OCI-LY1 (cell line): ENCODE data around the gene MFF.

Experiments
- H2AFZ ChIP-seq: fragments of 200-600 bp; sonication (generic), shearing (Covaris generic); 2 replicates; pipeline ENCODE4 v1.6.0; 2014; ENCODE audit warnings: antibody characterized with exemption, mild to moderate bottlenecking, low read length
- H3F3A ChIP-seq: fragments of 200-600 bp; sonication (generic), shearing (Covaris generic); 2 replicates; pipeline ENCODE4 v1.6.0; 2014; ENCODE audit warnings: mild to moderate bottlenecking, antibody characterized with exemption, low read length, moderate library complexity; ENCODE audit not compliant: insufficient read depth
- H3K27ac ChIP-seq: fragments of 200-600 bp; sonication (generic); 2 replicates; pipeline ENCODE4 v1.5.1; 2014; ENCODE audit warnings: low read length, mixed run types, mild to moderate bottlenecking, low read depth; ENCODE audit not compliant: poor library complexity, severe bottlenecking
- H3K27me3 ChIP-seq: fragments of 200-600 bp; sonication (generic); 2 replicates; pipeline ENCODE4 v1.6.0; 2014; ENCODE audit warnings: antibody characterized with exemption, mild to moderate bottlenecking, low read length, moderate library complexity; ENCODE audit not compliant: insufficient read depth
- H3K36me3 ChIP-seq: fragments of 200-600 bp; sonication (generic); 2 replicates; pipeline ENCODE4 v1.6.1; 2014; ENCODE audit warnings: mild to moderate bottlenecking, antibody characterized with exemption, low read length, moderate library complexity, mixed read lengths; ENCODE audit not compliant: insufficient read depth
- H3K4me1 ChIP-seq: fragments of 200-600 bp; sonication (generic); 2 replicates; pipeline ENCODE4 v1.5.1; 2014; ENCODE audit warnings: mild to moderate bottlenecking, low read length, moderate library complexity; ENCODE audit not compliant: insufficient read depth, severe bottlenecking
- H3K4me2 ChIP-seq: fragments of 200-600 bp; sonication (generic), shearing (Covaris generic); 2 replicates; pipeline ENCODE4 v1.6.1; 2014; ENCODE audit warnings: low read length
- H3K4me3 ChIP-seq: fragments of 200-600 bp; sonication (generic); 2 replicates; pipeline ENCODE4 v1.5.1; 2014; ENCODE audit warnings: low read length, low read depth, mild to moderate bottlenecking, mixed read lengths; ENCODE audit not compliant: poor library complexity, severe bottlenecking
- H3K79me2 ChIP-seq: fragments of 200-600 bp; shearing (Covaris generic); 2 replicates; pipeline ENCODE4 v1.6.1; 2016; ENCODE audit warnings: mixed run types, low read length, mixed read lengths; ENCODE audit not compliant: insufficient read depth
- H3K9ac ChIP-seq: fragments of 200-600 bp; sonication (generic), shearing (Covaris generic); 2 replicates; pipeline ENCODE4 v1.6.1; 2014; ENCODE audit warnings: mild to moderate bottlenecking, low read length, mixed read lengths
- H3K9me2 ChIP-seq: fragments of 200-600 bp; sonication (generic), shearing (Covaris generic); 2 replicates; pipeline ENCODE4 v1.6.1; 2014; ENCODE audit warnings: low read depth, mild to moderate bottlenecking, low read length, mixed read lengths
- H3K9me3 ChIP-seq: fragments of 200-600 bp; shearing (Covaris generic); 2 replicates; pipeline ENCODE4 v1.6.1; 2014; ENCODE audit warnings: low read length, mixed read lengths
- H4K20me1 ChIP-seq: fragments of 200-600 bp; sonication (generic), shearing (Covaris generic); 2 replicates; pipeline ENCODE4 v1.6.0; 2016; ENCODE audit warnings: mild to moderate bottlenecking, low read length; ENCODE audit not compliant: insufficient read depth
- EZH2 ChIP-seq: fragments of 200-600 bp; sonication (generic), shearing (Covaris generic); IDR thresholded peaks from 2 replicates; pipeline ENCODE4 v1.8.0; 2017; ENCODE audit warnings: borderline replicate concordance, mixed run types, mild to moderate bottlenecking, antibody characterized with exemption, low read length, moderate library complexity, mixed read lengths
- TF ChIP-seq, protein P1 (sequence below): fragments of 200-600 bp; sonication (generic), shearing (Covaris generic); IDR thresholded peaks from 2 replicates; pipeline ENCODE4 v1.5.1; 2017; ENCODE audit warnings: mild to moderate bottlenecking, antibody characterized with exemption, low read length, moderate library complexity, mixed read lengths

The MFF gene

DNA sequence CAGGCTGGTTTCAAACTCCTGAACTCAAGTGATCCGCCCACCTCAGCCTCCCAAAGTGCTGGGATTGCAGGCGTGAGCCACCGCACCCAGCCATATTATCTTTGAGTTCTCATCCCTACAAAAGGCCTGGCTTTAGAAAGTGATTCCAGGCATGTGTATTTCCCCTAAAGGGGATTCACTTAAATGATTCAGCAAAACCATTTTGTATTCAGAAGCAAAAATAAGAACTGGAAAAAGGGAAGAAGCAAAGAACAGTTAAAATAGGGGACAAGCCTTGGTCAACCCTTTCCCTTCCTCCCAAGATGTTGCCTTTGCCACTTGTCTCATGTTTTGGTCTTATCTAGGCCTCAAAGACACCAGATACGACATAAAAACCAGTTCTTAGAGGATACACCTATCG is 43.5 kb downstream of the MFF start:
- Histone ChIP-seq H3K9me3 (no peaks in the 10 kb centered on the region), H3K4me3 (no peak overlapping the region), H3K27me3 (no peaks in the 10 kb centered on the region), H3K36me3 (no peaks in the 10 kb centered on the region), H4K20me1 (no peaks in the 10 kb centered on the region), H3K9me2 (no peaks in the 10 kb centered on the region), H3K79me2 (no peaks in the 10 kb centered on the region), H3F3A (no peaks in the 10 kb centered on the region), H3K4me2 (no peak overlapping the region), H3K9ac (no peak overlapping the region), H2AFZ (no peak overlapping the region), H3K4me1 (no peaks in the 10 kb centered on the region), H3K27ac (no peak overlapping the region)
- no peak for TF ChIP-seq EZH2
- TF ChIP-seq, protein P1, sequence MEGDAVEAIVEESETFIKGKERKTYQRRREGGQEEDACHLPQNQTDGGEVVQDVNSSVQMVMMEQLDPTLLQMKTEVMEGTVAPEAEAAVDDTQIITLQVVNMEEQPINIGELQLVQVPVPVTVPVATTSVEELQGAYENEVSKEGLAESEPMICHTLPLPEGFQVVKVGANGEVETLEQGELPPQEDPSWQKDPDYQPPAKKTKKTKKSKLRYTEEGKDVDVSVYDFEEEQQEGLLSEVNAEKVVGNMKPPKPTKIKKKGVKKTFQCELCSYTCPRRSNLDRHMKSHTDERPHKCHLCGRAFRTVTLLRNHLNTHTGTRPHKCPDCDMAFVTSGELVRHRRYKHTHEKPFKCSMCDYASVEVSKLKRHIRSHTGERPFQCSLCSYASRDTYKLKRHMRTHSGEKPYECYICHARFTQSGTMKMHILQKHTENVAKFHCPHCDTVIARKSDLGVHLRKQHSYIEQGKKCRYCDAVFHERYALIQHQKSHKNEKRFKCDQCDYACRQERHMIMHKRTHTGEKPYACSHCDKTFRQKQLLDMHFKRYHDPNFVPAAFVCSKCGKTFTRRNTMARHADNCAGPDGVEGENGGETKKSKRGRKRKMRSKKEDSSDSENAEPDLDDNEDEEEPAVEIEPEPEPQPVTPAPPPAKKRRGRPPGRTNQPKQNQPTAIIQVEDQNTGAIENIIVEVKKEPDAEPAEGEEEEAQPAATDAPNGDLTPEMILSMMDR, result no peak

DNA sequence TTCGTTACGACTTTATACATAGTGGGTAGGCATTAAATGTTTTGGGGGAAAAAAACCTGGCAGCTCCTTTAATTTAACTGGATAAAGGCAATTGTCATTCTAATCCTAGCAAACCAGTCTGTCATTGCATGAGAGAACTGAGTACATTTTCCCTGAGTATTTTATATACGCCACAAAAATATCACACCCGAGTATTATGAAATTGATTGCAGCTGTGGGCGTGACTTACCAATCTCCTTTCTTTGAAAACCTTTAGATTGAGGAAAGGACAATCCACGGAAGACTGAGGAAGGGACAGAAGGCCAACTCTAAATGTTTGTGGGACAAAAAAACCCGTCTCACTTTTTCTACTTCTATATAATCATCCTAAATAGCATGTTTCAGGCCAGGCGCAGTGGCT is 45.0 kb downstream of the MFF start:
- no peaks in the 10 kb centered on the region for H4K20me1 ChIP-seq
- H3K4me2 ChIP-seq, result no peak overlapping the region
- H2AFZ ChIP-seq, result no peak overlapping the region
- no peaks in the 10 kb centered on the region for H3K9me2 ChIP-seq
- no peak overlapping the region for H3K27ac ChIP-seq
- no peaks in the 10 kb centered on the region for H3K4me1 ChIP-seq
- H3K4me3 ChIP-seq, result no peak overlapping the region
- no peaks in the 10 kb centered on the region for H3K9me3 ChIP-seq
- no peaks in the 10 kb centered on the region for H3F3A ChIP-seq
- no peaks in the 10 kb centered on the region for H3K79me2 ChIP-seq
- H3K9ac ChIP-seq, result no peak overlapping the region
- H3K36me3 ChIP-seq, result no peaks in the 10 kb centered on the region
- no peak for TF ChIP-seq EZH2
- TF ChIP-seq, protein P1, result no peak
- no peaks in the 10 kb centered on the region for H3K27me3 ChIP-seq

DNA sequence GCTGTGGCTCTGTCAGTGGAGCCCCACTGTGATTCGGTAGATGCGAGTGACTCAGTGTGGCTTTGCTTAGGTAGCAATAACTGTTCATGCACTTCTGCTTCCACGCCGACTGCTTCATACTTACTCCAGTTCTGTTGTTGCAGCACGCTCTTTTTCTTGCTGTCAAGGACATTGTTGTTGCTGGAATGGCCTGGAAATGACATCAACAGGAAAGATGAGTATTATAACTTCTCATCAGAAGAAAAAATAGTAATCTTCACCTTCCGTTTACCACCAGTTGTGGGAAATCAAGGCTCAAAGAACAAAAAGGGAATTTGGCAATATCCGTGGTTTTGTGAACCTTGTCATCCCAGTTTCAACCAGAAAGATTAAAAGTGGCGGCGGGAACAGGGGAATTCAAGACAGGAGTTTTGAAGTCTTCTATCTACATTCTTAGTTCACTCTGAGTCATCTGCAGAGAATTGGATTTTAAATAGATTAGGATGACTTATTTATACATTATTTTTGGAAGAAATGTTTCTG is 45.8 kb downstream of the MFF start:
- H3K9me3 ChIP-seq, result no peaks in the 10 kb centered on the region
- H2AFZ ChIP-seq, result no peak overlapping the region
- H3K4me2 ChIP-seq, result no peak overlapping the region
- H3K27me3 ChIP-seq, result no peaks in the 10 kb centered on the region
- no peak overlapping the region for H3K4me3 ChIP-seq
- H3K36me3 ChIP-seq, result no peaks in the 10 kb centered on the region
- no peaks in the 10 kb centered on the region for H3F3A ChIP-seq
- H3K9me2 ChIP-seq, result no peaks in the 10 kb centered on the region
- H4K20me1 ChIP-seq, result no peaks in the 10 kb centered on the region
- no peak overlapping the region for H3K27ac ChIP-seq
- no peaks in the 10 kb centered on the region for H3K4me1 ChIP-seq
- TF ChIP-seq EZH2, result no peak
- TF ChIP-seq, protein P1, result no peak
- H3K79me2 ChIP-seq, result no peaks in the 10 kb centered on the region
- H3K9ac ChIP-seq, result no peak overlapping the region
